Hippocampal formation (tissue), 2 donors: ENCODE data around the gene CCDC15.
"Not testable (repeated sequence)": the region's sequence is repeated elsewhere in the genome, so short reads cannot be mapped to it uniquely, and the experiment has no call there.

Experiments used
- DNase-seq, 2 donors: peaks; one replicate each; lab custom pipeline; 2025; lab: John Stamatoyannopoulos, UW

The CCDC15 gene

DNA sequence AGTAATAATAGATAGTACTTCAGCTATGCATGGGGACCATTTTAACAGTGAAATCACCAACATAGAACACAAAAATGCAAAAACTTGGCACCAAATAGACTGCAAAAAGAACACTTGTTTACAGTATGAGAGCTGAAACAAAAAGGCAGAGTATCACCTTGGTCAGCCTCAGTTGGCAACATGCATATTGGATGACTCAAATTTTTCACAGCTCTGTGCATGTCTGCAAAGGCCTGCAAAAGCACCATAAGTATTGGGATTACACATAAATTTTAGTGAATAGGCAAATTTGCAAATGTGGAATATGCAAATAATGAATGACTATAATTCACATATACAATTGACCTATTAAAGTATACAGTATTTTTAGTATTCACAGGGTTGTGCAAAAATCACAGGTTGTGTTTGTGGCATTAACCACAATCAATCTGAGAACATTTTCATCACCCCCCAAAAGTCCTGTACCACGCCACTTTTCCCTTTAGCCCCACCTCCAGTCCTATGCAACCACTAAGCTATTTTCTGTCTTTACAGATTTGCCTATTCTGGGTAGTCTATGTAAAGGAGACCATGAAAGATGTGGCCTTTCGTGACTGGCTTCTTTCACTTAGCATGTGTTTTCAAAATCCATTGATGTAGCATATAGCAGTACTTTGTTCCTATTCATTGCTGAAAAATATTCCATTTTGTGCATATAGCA, 47.2 kb downstream of the CCDC15 start:
- DNase-seq: no peak

DNA sequence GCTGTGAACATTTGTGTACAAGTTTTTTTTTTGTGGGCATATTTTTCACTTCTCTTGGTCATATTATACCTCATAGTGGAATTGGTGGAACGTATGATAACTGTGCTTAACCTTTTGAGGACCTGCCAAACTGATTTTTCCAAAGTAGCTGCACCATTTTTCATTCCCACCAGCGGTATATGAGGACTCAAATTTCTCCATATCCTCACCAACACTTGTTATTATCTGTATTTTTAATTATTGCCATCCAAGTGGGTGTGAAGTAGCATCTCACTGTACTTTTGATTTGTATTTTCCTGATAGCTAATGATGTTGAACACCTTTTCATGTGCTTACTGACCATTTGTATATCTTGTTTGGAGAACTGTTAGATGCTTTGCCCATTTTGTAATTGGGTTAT, 47.8 kb downstream of the CCDC15 start:
- DNase-seq: no peak

DNA sequence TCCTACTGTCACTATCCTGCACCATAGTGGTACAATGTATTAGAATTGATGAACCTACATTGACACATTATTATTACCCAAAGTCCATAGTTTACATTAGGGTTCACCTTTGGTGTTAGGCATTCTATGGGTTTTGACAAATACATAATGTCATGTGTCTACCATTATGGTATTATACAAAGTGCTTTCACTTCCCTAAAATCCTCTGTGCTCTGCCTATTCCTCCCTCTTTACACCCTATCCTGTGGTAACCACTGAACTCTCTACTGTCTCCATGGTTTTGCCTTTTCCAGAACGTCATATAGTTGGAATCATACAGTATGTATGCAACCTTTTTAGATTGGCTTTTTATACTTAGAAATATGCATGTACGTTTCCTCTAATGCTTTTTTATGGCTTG, 51.5 kb downstream of the CCDC15 start:
- no peak for DNase-seq

DNA sequence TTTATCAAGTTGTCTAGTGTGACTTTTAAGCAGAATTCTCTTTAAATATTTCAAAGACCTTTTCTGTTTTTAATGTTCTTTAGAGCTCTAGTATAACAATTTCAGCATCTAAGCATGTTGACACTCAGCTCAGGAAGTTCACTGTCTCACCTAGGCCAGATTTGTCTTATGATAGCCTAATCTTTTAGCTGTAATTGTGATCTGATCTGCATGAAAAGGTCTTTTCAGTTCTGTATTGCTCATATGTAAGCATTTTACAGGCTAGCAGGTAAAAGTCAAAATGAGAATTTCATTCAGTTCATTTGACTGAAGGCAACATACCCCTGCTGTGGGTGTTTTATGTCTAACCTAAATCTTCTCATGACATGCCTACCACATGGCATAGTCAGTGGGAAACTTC, 62.4 kb downstream of the CCDC15 start:
- no peak for DNase-seq

DNA sequence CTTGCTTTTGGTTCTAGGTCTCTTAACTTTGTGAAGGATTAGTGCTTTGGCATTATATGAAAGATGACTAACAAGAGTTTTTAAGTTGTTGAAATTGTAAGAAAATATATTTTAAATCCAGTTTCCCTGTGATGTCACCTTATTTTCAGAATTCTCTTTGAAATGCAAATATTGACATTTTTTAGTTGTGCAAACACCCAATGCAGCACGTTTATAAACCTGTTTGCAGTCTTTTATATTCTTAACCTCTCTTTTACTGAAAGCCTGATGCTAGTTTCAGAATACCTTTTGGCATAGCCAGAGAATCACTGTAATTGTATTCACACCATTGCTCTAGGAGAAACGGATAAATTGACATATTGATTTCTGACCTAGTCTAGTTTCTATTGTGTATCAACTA, 66.3 kb downstream of the CCDC15 start:
- no peak for DNase-seq

DNA sequence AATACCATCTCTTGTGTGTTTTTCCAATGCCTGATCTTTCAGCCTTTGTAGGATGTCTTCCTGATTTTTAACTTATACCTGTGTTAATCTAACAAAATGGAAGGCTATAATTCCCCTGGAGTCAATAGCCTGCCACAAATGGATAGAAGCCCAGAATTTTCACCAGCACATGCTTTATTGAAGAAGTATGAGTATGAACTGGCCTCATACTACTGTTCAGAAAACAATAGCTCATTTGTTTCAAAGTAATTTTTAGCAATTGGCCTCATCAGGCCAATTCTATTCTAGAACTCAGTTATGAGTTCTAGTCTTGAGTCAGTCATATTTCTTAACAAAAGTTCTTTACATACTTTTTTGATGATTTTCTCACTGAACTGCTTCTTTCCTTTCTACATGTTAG, 68.5 kb downstream of the CCDC15 start:
- DNase-seq: no peak

DNA sequence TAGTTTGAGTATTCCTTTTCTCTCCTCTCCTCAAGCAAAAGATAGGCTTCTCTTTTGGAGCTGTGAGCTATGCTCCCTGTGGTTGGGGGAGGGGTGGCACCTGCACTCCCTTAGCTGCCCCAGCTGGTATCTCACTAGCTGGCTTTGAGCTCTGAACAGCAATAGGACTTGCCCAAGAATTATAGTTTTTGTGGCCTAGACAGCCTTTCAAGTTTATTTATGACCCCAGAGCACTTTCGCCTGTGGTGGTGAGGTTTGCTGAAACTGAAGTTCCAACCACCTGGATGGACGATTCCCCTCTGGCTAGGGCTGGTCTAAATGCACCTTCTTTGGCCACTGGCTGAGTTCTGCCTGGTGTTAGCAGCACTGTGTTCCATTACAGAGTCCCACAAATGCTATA, 72.0 kb downstream of the CCDC15 start:
- no peak for DNase-seq

DNA sequence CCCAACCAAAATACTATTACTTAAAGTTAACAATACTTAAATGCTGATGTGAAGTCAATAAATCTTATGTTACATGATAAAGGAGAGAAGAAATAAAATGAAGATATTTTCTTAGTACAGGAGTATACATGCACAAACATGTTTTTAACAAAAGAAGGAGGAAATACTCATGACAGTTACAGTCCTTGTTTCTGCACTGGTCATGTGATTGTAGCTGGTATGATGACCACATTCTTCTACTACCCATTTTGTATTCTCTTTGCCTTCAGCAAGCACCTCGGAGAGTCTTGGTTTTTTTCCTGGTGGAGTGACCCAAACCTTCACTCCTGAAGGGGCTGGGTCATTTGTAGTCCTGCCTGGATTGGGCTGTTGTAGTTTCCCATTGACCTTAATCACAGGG, 75.4 kb downstream of the CCDC15 start:
- not testable (repeated sequence) for DNase-seq

DNA sequence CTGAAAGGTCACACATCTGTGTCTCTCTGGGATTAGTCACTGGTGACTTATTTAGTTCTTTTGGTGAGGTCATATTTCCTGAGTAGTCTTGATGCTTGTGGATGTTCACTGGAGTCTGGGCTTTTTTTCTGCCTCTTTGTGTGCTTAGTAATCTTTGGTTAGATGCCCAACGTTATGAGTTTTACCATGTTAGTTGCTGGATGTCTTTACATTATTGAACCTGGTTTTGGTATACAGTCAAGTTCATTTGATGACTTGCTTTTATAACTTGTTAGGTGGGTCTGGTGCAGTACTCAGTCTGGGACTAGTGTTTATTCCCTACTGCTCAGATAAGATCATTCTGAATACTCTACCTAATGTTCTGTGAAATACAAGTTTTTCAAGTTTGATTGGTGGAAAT, 82.9 kb downstream of the CCDC15 start:
- no peak for DNase-seq

DNA sequence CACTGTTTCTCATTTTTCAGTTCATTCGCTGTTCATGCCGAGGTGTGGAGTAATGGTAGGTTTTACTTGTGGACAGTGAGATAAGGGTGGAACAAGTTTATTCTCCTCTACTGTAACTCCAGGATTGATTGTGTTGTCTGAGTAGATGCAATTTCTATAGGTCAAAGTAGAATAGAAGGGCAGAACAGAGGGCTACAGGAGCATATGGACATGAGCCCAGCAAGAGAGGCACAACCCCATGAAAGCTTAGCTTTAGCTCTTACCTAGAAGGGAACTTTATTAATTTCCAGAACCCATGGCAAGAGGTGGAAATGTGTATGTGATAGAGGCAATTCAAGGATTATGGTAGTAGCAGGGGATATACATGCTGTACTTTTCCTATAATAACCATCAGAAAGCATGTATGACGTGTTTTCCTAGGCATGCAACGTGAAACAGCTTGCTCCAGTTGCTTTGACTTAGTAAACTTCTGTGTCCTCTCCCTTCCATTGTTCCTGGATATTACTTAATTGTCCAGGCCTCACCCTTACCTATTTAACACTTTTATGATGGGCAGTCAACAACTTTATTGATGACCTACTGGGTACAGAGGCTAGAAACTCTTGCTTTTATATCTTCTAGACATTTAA, 95.3 kb downstream of the CCDC15 start:
- no peak for DNase-seq

DNA sequence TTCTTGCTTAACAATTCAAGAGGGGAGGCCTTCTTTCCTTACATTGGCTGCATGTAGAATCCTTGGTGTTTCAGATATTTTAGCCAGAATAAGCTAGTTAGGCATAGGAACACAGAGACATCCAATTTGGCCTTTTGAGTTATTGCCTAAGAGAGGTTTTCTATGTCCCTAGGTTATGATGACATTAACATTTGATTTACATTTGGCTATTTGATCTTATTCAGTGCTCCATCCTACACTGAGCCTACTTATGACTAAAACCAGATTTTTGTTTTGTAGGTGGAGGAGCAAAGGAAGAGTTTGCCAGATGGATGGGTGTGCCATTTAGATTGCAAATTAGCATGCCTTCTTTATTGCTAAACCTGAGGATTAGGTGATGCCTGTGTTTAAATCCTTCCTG, 98.0 kb downstream of the CCDC15 start:
- no peak for DNase-seq

DNA sequence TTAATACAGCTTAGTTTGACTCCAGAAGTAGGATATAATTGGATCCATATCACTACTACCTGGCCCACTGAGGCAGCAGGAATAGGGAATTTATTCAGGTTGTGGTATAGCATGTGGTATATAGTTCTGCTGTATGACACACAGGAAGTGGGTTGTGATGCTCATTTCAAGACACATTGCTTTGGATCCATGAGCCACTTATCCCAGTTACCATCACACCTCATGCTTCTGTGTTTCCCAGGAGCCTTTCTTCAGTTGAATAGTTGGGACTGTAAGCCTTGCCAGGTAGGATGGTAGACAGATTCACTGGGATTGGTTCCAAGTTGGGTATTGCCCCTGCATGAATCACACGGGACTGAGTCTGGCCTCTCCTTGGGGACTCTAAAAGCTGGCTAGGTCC, 99.2 kb downstream of the CCDC15 start:
- no peak for DNase-seq

DNA sequence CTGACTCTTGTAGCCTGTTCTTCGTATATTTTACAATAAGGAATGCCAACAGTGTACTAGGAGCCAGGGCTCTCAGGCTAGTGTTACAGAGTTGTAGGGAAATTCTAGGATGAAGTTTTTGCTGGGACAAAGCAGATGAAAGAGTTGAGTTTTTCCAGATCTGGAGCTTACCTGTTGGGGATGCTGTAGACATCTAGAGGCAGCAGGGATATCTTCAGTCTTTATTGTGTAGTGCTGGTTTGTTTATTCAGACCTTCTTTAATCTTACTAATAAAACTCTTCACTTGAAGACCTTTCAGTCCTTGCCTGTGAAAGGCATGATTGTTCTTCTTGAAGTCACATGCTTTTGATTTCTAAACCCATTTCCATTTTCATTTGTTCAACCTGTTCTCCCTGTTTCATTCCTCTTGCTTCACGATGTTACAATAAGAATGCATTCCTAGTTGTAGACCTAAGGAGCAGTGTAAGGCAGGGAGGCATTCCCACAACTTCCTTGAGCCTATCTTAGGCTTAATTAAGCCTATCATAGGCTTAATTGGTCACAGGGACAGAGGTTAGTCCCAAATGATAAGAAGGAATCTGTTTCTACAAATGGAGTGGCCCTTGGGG, 101.2 kb downstream of the CCDC15 start:
- DNase-seq: no peak

DNA sequence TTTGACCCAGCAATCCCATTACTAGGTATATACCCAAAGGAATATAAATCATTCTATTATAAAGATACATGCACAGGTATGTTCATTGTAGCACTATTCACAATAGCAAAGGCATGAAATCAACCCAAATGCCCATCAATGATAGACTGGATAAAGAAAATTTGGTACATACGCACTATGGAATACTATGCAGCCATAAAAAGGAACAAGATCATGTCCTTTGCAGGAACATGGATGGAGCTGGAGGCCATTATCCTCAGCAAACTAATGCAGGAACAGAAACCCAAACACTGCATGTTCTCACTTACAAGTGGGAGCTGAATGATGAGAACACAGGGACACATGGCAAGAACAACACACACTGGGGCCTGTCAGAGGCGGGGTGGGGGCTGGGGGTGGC, 102.1 kb downstream of the CCDC15 start:
- DNase-seq: not testable (repeated sequence)

DNA sequence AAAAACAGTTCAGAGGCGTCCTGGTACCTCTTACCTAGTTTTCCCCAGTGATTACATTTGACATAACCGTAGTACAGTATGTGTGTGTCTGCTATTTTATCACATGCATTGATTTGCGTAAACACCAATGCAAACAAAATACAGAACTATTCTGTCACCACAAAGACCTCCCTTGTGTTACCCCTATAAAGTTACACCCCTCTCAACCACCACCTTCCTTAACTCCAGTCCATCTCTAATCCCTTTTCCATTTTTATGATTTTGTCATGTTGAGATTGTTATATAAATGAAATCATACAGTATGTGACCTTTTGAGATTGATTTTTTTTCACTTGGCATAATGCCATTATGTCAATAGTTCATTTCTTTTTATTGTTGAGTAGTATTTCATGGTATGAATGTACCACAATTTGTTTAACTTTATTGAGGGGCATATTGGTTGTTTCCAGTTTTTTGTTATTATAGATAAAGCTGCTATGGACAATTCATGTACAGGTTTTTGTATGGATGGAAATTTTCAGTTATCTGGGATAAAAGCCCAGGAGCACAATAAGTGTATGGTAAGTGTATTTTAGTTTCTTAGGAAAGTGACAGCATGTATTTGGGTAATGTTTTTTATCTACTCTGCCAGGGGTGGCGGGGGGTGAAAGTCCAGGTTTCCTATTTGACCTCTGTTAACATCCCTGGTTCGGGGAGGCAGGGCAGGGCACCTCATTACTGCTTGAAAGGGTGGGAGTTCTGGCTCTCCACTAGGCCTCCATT, 103.1 kb downstream of the CCDC15 start:
- no peak for DNase-seq

DNA sequence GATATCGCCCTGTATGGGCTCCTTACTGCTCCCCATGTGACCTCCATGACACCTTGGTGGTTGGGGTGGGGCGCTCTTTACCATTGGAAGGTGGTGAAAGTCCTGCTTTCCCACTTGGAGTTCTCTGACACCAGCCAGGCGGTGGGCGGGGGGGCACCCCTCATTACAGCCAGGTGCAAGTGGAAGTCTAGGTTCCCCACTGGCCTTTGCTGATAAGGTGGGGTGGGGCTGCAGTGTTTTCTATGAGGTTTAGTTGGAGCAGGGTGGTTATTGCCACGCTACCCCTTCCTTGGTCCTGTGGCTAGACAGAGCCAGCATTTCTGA, 103.7 kb downstream of the CCDC15 start:
- DNase-seq: no peak

DNA sequence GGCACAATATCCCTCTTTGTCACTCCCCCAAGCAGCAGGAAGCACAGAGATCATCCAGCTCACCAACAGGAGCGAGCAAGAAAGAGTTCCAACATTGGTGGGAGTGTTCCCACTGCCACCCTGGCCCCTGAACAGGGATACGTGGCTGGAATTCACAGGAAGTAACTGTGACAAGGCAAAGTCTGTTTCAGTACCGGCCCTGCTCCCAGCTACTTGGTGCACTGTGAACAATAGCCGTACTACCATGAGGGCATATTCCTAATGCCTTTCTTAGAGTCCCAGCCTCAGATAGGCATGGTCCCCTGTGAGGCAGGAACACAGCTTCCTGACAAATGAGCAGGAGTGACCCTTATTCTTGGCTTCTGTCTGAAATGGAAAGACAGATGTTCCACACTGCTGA, 107.3 kb downstream of the CCDC15 start:
- no peak for DNase-seq

DNA sequence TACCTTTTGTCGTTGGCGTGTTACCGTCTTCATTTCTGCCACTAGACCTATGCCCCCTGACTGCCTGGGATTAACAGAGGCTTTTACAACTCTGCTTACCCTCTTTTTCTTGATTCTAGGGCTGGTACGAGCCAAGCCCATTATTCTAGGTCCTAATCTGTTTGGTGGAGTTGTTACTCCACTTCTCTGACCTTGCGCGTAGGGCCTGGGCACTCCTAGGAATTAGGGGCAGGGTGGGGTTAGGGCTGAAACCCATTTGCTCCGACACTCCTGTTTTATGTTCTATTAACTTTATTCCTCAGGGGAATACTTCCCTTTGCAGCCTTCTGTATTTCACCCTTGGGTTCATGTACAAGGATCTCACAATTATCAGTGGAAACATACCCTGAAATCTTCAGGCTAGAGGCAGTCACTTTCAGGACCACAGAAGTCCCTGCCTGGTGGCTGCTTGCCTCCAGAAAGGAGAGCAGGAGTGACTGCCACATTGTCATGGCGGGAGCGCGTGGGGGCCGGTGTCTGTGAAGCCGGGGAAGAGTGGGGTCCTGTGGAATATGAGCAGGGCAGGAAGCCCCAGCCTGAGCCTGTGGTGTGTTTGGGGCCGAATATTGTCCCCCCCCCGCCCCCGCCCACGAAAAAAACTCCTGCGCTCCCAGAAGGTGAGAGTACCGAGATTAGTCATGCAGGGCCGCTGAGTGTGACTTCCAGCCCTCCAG, 108.4 kb downstream of the CCDC15 start:
- DNase-seq: no peak

DNA sequence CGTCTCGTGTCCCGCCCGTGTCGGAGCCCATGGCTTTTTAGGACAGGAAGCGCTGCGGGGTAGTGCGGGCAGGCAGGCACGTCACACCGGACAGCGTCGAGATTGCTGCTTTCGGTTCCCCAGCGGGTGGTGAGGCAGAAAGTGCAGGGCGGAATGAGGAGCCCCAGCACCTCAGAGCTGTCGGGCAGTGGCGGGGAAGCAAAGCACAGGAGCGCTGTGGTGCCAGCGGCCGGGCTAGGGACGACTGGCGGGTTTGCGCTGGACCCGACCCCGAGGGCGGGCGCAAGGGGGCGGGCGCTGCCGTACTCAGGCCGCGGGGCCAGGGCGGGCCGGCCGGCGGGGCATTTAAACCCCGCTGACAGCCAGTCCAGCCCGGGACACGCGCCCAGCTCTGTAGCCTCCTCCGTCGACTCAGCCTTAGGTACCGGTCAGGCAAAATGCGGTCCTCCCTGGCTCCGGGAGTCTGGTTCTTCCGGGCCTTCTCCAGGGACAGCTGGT, 109.0 kb downstream of the CCDC15 start, which contains the start of gene SLC37A2:
Gene SLC37A2 (plus strand): TSS at position 375 of the 498 bp plus-strand sequence. CDS start 63 bp downstream, at position 438.
- DNase-seq: peak in 1 of 2 donors; percentile 47

DNA sequence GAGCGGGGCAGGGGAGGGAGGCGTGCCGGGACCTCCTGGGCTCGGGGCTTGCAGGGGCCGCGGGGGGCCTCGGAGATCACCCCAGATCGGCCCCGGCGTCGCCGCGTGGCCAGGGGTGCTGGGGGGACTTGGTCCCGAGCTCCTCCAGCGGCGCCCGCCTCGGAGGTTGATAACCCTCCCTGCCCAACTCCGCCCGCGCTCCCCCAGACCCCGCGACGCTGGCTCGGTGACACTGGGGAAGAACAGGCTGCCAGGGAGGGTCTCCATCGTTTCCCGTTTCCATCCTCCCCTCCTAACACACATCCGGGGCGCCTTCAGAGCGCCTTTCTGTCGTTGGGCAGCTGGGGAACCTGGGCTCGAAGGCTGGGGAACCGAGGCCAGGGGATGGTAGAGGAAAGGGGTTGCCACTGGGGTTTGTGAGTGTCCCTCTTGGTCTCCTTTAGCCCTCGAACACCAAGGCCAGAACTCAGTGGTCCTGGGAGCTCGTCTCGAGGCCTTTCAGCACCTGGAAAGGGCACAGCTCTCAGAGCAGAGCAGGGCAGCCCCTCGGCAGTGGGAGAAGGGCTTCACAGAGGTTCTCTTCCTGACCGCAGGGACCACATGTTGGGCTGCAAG, 109.5 kb downstream of the CCDC15 start:
- DNase-seq: no peak

DNA sequence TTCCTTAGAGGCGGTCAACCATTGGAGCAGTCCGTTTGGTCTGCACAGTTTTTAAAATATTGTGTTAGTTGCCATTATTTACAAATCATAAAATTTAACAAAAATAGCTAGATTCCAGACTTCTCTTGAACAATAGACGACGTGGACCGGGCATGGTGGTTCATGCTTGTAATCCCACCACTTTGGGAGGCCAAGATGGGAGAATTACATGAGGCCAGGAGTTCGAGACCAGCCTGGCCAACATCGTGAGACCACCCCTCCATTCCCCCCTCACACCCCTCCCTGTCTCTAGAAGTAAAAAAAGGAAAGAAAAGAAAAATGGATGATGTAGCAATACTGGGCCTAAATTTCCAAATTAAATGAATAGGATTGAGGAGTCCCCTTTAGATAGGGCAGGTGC, 110.1 kb downstream of the CCDC15 start:
- DNase-seq: no peak

DNA sequence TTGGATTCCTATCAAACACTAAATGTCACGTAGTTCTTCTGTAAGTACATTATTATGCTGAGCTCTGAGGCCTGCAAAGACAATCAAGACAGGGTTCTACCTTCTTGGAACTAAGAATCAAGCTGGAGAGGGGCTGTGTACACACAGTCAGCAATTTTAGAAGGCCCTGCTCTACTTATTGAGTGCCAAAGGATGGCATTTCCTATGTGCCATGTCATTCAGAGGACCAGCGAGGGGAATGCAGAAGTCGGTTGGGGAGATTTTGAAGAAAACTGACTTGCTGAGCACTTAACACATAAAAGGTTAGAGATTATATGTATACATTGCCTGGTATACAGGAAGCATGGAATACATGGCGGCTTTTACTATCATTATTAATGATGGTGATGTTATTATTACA, 114.4 kb downstream of the CCDC15 start:
- DNase-seq: no peak
